Activated CD8-positive, alpha-beta memory T cell treated with anti-CD3 and anti-CD28 coated beads, Interleukin-2, amount 10 ng/mL, durations not matched to agents 7 days and 5 days (primary cell): ENCODE measurements around the gene NXPH3. TPM values are rescaled to one million over a fixed set of nuclear protein-coding genes. Genes with fewer than 3 reads are reported as not detected.
A peak's percentile ranks its signal among the peaks of the same experiment; 100 is the strongest.

Source experiments
- ATAC-seq: fragments of 150-1000 bp; cut with Tn5 transposase; one replicate; pipeline ENCODE4 v1.10.0; 2021; ENCODE audit warnings: moderate library complexity
- CTCF ChIA-PET: fragments of 350-600 bp; sonication (Branson Sonifier 250); formaldehyde crosslinking; loops from one replicate; lab custom pipeline; 2021; ENCODE audit warnings: antibody characterized with exemption; lab: Charles Lee
- DNase-seq: peaks from one replicate; pipeline ENCODE4 v3.0.0-alpha.2; 2020
- H3K27ac Mint-ChIP-seq: one replicate; pipeline ENCODE4 v1.8.0; 2021; ENCODE audit warnings: mild to moderate bottlenecking, mixed read lengths
- H3K27me3 Mint-ChIP-seq: one replicate; pipeline ENCODE4 v1.8.0; 2021; ENCODE audit warnings: mixed read lengths
- H3K36me3 Mint-ChIP-seq: one replicate; pipeline ENCODE4 v1.8.0; 2021; ENCODE audit warnings: mild to moderate bottlenecking, mixed read lengths
- H3K4me1 Mint-ChIP-seq: one replicate; pipeline ENCODE4 v1.8.0; 2021; ENCODE audit warnings: mixed read lengths
- H3K4me3 Mint-ChIP-seq: one replicate; pipeline ENCODE4 v1.8.0; 2021; ENCODE audit warnings: mild to moderate bottlenecking, moderate library complexity, mixed read lengths
- H3K9me3 Mint-ChIP-seq: one replicate; pipeline ENCODE4 v1.8.0; 2022; ENCODE audit warnings: low read depth, mixed read lengths
- total RNA-seq, 2 experiments: library from RNA; stranded (reverse); gene quantifications; one replicate each; pipeline ENCODE4 v1.2.3, GENCODE V29; 2021

NXPH3 gene
- total RNA-seq, result under 1 TPM in 1 of 2 experiments, not detected in 1; 0.09 TPM

DNA sequence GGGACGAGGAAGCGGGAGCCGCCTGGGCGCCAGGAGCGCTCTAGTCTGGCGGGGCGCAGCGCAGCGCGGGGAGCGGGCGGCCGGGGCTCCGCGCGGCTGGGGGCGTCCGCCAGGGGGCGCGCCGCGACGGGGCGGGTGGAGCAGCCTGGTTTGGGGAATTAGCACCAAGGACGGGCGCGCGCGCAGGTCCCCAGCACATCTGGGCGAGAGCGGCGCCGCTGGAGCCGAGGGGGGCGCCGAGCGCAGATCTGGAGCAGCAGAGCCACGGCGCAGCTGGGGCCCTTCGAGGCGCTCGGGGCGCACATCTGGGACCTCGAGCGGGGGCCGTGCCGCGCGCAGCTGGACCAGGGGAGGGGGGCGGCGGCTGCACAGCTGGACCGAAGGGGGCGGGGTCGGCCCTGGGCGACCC is at the start of gene NXPH3:
Gene NXPH3, plus strand, starts transcription at position 193 of the 409 bp plus-strand sequence. CDS start 349 bp downstream, outside the sequence.
- CTCF ChIA-PET, result interaction anchor here (0.7 to 14.5 kb wide), 12 partner anchors 10 to 422 kb away, joined by 3 to 734 read pairs (median 6); partner anchors contain the start of gene SLC35B1
- DNase-seq (peak; percentile 75), ATAC-seq (peak; percentile 94)
- peak within 1 kb of the TSS; percentile 64 for H3K4me3 Mint-ChIP-seq
- H3K27ac Mint-ChIP-seq, result no peak within 1 kb of the TSS
- peaks cover 65% of the 10 kb centered on the region for H3K27me3 Mint-ChIP-seq
- H3K4me1 Mint-ChIP-seq, result peaks cover 21% of the 10 kb centered on the region
- no peaks in the 10 kb centered on the region for H3K36me3 Mint-ChIP-seq
- no peaks in the 10 kb centered on the region for H3K9me3 Mint-ChIP-seq

DNA sequence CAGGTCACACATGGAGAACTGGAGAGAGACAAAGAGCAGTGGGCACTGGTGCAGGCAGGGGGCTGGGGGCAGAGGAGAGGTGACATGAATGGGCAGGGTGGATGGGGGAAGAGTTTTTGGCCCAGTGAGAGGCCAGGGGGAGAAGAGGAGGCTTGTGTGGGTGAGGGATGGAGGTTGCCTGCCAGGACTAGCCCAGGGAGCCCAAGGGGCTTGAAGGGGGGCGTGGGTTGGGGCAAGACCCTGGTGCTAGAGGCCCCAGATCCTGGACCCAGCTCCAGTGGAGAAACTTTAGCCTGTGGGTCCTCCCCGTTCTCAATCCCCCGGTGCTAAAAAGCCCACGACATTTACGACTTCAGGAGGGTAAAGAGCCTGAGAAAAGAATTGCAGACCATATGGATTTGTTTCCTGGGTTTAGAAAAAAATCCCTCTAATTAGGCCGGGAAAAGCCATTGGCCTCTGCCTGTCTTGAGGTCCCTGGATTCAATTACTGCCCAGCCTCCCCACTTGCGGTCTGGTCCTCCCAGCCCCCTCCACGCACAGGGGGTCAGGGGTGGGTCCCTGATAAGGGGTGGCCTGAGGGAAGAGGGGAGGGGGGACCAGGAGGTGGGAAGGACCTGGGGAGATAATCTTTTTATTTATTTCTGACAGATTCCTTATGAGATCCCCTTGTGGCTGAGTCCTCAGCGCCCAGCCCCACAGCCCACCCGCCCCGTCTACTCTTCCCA is 47.6 kb upstream of the NXPH3 start:
- ATAC-seq (no peak), DNase-seq (no peak)
- Mint-ChIP-seq H3K27ac (no peak overlapping the region), H3K4me3 (no peak overlapping the region), H3K36me3 (no peaks in the 10 kb centered on the region), H3K27me3 (peaks cover 34% of the 10 kb centered on the region), H3K9me3 (no peaks in the 10 kb centered on the region), H3K4me1 (peaks cover 3% of the 10 kb centered on the region)
- CTCF ChIA-PET, result interaction anchor here (1.5 kb wide), 1 partner anchor 29 kb away, joined by 7 read pairs; no protein-coding TSS in a partner anchor

DNA sequence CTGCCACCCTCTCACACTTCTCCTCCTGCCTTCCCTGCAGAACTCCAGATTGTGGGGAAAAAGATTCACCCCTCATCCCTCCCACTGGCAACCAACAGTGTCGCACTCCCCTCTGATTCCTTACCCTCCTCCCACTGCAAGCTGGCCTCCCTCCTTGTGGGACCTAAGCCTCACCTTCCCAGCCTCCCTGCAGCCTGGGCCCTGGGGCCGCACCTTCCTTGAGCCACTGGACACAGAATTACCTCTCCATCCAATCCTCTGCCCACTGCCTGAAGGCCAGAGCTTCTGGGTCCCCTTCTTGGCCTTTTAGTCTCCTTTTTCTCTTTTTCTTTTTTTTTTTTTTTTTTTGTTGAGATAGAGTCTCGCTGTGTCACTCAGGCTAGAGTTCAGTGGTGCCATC is 46.7 kb upstream of the NXPH3 start:
- CTCF ChIA-PET, result no interaction called here
- ATAC-seq (no peak), DNase-seq (no peak)
- Mint-ChIP-seq H3K4me1 (no peaks in the 10 kb centered on the region), H3K27ac (no peak overlapping the region), H3K9me3 (no peaks in the 10 kb centered on the region), H3K27me3 (peaks cover 41% of the 10 kb centered on the region), H3K4me3 (no peak overlapping the region), H3K36me3 (no peaks in the 10 kb centered on the region)

- Mint-ChIP-seq H3K4me1 (no peaks in the 10 kb centered on the region), H3K9me3 (no peaks in the 10 kb centered on the region), H3K4me3 (no peak overlapping the region), H3K36me3 (no peaks in the 10 kb centered on the region), H3K27me3 (peaks cover 45% of the 10 kb centered on the region), H3K27ac (no peak overlapping the region)
- ATAC-seq (no peak), DNase-seq (no peak)
- CTCF ChIA-PET, result no interaction called here
These were observed 45.6 kb upstream of the NXPH3 start for GRCh38 chr17:49530118-49530517.

DNA sequence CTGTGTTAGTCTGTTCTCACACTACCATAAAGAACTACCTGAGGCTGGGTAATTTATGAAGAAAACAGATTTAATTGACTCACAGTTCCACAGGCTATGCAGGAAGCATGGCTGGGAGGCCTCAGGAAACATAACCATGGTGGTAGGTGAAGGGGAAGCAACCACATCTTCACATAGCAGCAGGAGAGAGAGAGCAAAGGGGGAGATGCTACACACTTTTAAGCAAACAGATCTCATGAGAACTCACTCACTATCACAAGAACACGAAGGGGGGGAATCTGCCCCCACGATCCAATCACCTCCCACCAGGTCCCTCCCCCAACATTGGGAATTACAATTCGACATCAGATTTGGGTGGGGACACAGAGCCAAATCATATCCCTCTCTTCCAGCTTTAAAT is 31.8 kb upstream of the NXPH3 start:
- H3K27ac Mint-ChIP-seq, result no peak overlapping the region
- DNase-seq, result no peak
- H3K4me3 Mint-ChIP-seq, result no peak overlapping the region
- peaks cover 11% of the 10 kb centered on the region for H3K27me3 Mint-ChIP-seq
- peaks cover 3% of the 10 kb centered on the region for H3K9me3 Mint-ChIP-seq
- no peak for ATAC-seq
- CTCF ChIA-PET, result interaction anchor here (1.7 kb wide), 1 partner anchor 13 kb away, joined by 10 read pairs; no protein-coding TSS in a partner anchor
- peaks cover 1% of the 10 kb centered on the region for H3K36me3 Mint-ChIP-seq
- H3K4me1 Mint-ChIP-seq, result no peaks in the 10 kb centered on the region

- CTCF ChIA-PET, result interaction anchor here (1.2 to 2.7 kb wide), 3 partner anchors 12 to 137 kb away, joined by 4 to 12 read pairs (median 10); no protein-coding TSS in a partner anchor
- Mint-ChIP-seq H3K27ac (no peak overlapping the region), H3K27me3 (peaks cover 11% of the 10 kb centered on the region), H3K9me3 (peaks cover 3% of the 10 kb centered on the region), H3K36me3 (peaks cover 1% of the 10 kb centered on the region), H3K4me1 (no peaks in the 10 kb centered on the region), H3K4me3 (no peak overlapping the region)
- ATAC-seq (no peak), DNase-seq (no peak)
These were observed 30.5 kb upstream of the NXPH3 start for GRCh38 chr17:49545007-49545660.

DNA sequence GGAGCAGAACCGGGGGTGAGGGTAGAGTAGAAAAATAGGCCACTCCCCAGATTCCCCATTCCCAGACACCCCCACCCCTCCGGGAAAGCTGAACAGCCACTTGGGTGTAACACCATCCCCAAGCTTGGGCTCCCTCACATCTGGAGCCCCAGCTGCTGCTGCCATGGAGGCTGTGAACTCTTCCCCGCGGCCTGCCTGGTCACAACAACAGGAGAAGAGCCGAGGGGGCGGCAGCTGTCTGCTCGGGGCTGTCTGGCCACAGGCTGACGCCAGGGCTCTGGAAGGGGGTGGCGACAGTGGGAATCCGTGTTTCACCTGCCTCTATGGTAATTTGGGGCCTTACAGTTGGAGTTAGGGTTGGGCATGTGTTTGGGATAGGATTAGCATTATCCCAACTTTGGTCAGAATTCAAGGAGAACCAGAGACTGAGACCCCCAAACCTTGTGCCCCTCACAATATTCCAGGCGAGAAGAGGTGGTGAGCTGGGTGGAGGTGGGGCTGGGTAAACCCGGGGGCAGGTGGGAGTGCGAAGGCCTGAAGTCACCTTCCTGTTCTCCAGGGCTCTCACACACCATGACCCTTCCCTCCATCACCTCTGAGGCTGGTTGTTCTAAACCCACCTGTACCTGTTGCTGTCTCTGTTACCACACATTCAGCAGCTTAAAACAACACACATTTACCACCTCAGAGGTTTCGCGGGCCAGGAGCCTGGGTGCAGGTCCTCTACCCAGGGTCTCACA is 29.7 kb upstream of the NXPH3 start:
- Mint-ChIP-seq H3K36me3 (peaks cover 1% of the 10 kb centered on the region), H3K4me1 (no peaks in the 10 kb centered on the region), H3K9me3 (peaks cover 3% of the 10 kb centered on the region), H3K27ac (no peak overlapping the region), H3K27me3 (peaks cover 11% of the 10 kb centered on the region), H3K4me3 (no peak overlapping the region)
- ATAC-seq (no peak), DNase-seq (no peak)
- CTCF ChIA-PET, result interaction anchor here (1.2 to 2.7 kb wide), 2 partner anchors 11 to 138 kb away, joined by 4 to 12 read pairs; no protein-coding TSS in a partner anchor

- Mint-ChIP-seq H3K36me3 (peaks cover 1% of the 10 kb centered on the region), H3K27me3 (peaks cover 3% of the 10 kb centered on the region), H3K4me3 (no peak overlapping the region), H3K9me3 (peaks cover 3% of the 10 kb centered on the region), H3K27ac (no peak overlapping the region), H3K4me1 (no peaks in the 10 kb centered on the region)
- CTCF ChIA-PET, result interaction anchor here (1.2 to 2.7 kb wide), 2 partner anchors 10 to 139 kb away, joined by 4 to 12 read pairs; no protein-coding TSS in a partner anchor
- ATAC-seq (no peak), DNase-seq (no peak)
These were observed 28.8 kb upstream of the NXPH3 start for GRCh38 chr17:49546546-49547535.

GRCh38 chr17:49547566-49547965 is 28.1 kb upstream of the NXPH3 start:
- H3K27ac Mint-ChIP-seq, result no peak overlapping the region
- H3K9me3 Mint-ChIP-seq, result peaks cover 3% of the 10 kb centered on the region
- CTCF ChIA-PET, result interaction anchor here (2.7 kb wide), 1 partner anchor 9 kb away, joined by 12 read pairs; no protein-coding TSS in a partner anchor
- ATAC-seq (no peak), DNase-seq (no peak)
- H3K36me3 Mint-ChIP-seq, result peaks cover 1% of the 10 kb centered on the region
- H3K27me3 Mint-ChIP-seq, result no peaks in the 10 kb centered on the region
- no peaks in the 10 kb centered on the region for H3K4me1 Mint-ChIP-seq
- no peak overlapping the region for H3K4me3 Mint-ChIP-seq

DNA sequence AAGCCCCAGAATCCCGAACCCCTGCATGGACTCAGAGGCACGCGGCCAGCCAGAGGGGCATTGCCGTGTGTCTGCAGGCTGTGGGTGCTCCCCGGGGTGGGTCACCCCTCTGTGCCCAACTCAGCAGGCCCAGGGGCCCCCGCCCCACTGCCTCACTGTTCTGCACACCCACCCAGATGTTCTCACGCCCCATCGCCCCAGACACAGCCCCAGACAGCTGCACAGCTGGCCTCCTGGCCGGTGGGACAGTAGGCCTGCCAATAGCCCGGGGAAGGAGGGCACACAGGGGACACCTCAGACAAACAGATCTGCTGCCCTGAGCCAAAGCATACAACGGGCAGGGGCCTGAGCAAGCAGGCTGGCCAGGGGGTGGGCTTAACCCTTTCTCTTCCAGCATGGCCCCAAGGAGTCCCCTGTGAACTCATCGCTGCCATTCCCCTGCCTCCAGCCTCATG is 27.6 kb upstream of the NXPH3 start:
- Mint-ChIP-seq H3K27me3 (no peaks in the 10 kb centered on the region), H3K4me3 (no peak overlapping the region), H3K27ac (no peak overlapping the region), H3K4me1 (no peaks in the 10 kb centered on the region), H3K36me3 (peaks cover 1% of the 10 kb centered on the region), H3K9me3 (peaks cover 3% of the 10 kb centered on the region)
- CTCF ChIA-PET, result interaction anchor here (2.7 kb wide), 1 partner anchor 9 kb away, joined by 12 read pairs; no protein-coding TSS in a partner anchor
- DNase-seq (no peak), ATAC-seq (no peak)

DNA sequence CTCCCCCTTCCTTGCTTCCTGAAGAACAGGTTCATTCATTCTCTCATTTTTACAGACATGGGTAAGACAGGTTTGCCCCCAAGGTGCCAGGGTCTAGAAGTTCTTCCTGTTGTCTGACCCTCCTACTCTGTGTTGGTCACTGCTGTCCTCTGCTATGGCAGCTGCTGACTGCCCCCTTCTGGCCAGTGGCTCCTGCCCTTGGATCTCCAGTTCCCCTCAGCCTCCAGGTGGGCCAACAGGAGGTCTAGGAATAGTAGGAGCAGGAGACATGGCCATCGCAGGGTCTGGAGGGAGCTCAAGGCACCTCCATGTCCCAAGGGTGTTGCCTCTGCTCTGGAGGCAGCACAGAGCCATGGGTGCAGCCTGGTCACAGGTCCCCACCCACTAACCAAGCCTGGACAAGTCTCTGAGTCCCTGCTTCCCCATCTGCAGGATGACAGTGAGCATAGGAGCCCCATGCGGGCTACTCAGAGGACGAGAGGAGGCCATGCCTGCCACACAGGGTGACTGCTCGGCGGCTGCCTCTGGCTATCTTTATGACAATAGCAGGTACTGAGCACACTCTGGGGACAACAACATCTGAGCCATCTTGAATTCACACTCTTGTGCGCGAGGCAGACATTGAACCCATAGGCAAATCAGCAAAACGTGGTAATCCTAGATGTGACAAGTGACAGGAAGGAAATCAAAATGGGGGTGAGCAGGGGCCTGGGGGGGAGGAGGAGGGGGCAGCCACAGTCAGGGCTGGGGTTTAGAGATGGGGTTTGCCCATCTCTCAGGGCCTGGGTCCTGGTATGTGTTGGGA is 27.0 kb upstream of the NXPH3 start:
- H3K4me3 Mint-ChIP-seq, result no peak overlapping the region
- no peak for DNase-seq

More for the DNA sequence above, 27.0 kb upstream of the NXPH3 start:
- no peaks in the 10 kb centered on the region for H3K36me3 Mint-ChIP-seq
- CTCF ChIA-PET, result no interaction called here
- ATAC-seq, result no peak
- H3K27ac Mint-ChIP-seq, result no peak overlapping the region
- H3K9me3 Mint-ChIP-seq, result peaks cover 2% of the 10 kb centered on the region
- H3K27me3 Mint-ChIP-seq, result no peaks in the 10 kb centered on the region
- H3K4me1 Mint-ChIP-seq, result no peaks in the 10 kb centered on the region
